GM19452 (cell line): ENCODE measurements around the gene BIK.

Experiments
- ATAC-seq: cut with Tn5 transposase; IDR thresholded peaks from one replicate; pipeline ENCODE4 v1.9.1; 2021; ENCODE audit not compliant: unreplicated experiment

BIK gene

DNA sequence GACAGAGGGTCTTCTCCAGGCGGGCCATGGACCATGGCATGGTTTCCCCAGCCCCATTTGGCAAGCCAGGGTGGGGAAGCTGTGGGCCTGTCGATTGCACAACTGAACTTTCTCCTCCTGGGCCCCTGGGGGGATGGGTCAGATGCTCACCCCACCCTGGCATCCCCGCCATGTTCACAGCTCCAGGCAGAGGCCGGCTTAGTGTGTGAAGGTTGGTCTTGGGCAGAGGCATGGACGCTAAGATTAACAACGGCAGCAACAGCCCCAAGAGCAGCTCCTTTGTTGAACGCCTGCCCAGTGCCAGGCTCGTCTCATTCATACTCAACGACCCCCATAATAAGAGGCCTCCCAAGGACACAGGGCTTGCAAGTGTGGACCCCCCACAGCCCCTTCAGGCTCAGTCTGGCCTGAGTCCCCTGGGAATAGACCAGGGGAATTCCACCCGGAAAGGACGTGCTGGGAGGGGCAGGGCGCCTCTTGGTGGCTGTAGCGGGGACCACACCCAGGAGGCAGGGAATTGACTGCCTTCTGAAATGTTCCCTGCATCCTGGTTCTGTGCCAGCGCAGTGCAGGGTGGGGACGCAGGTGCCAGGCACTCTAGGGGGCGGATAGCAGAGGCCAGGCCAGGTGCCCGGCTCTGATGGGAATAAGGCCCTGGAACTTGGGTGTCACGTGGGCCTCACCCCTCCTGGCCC, 49.1 kb downstream of the BIK start:
- no peak for ATAC-seq

DNA sequence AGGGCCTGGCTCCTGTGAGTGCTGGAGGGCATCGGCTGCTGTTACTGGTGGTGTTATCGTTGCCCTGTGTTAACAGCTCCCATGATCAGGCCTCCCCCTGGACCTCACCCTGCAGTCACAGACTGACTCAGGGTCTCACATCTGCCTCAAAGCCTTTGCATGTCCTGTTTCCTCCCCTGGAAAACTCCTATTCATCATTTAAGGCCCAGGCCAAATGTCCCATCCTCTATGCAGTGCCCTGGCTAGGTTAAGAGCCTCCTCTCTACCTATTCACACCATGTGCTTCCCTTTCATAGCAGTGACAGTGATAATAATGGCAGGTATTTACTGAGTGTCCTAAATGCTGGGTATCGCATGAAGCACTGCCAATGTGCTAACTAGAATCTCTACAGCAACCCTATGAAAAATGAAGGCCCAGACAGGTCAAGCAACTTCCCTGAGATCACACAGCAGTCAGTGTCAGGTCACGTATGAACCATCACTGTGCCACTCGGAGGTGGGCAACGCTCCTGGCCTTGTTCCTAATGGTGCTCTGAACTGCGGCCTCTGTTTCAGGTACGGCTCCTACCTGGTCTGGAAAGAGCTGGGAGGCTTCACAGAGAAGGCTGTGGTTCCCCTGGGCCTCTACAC, 50.1 kb downstream of the BIK start:
- no peak for ATAC-seq

DNA sequence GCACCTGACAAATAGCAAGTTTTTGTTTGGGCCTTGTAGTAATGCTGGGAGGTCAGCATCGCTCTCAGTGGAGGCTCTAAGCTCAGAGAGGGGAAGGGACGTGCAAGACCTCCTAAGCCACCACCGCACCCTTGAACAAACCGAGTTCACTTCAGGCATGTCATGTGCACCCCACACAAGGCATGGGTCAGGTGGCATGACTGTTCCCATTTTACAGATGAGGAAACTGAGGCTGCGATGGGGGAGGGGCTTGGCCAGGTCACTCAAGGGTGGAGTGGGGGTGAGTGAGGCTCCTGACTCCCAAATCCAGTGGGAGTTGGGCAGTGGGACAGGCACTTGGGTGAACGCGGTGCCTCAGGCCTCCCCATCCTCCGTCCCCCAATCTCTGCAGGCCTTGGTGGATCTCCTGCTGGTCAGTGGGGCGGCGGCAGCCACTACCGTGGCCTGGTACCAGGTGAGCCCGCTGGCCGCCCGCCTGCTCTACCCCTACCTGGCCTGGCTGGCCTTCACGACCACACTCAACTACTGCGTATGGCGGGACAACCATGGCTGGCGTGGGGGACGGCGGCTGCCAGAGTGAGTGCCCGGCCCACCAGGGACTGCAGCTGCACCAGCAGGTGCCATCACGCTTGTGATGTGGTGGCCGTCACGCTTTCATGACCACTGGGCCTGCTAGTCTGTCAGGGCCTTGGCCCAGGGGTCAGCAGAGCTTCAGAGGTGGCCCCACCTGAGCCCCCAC, 52.0 kb downstream of the BIK start:
- ATAC-seq, result no peak

DNA sequence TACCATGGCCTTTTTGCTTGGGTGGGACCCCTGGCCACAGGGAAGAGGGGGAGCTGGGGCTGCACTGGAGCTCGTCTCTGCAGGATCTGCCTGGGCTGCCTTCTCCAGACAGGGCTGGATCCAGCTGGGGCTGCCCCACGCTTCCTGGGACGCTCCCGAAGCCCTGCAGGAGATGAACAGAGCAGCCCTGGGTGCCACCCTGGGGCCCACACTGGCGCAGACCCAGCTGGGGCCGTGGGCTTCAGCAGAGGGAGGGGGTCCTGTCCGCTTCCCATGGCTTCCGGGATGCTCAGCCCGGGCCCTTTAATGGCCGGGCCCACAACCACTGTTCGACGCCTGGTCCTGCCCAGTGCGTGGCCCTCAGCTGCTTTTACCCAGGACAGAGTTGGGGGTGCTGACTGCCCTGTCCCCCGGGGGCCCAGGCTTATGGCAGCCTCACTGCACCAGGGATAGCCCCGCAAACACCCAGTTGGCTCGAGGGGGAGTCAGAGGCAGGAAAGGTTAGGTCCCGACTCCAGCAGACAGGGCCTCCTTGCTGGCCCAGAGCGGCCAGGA, 52.8 kb downstream of the BIK start:
- no peak for ATAC-seq

DNA sequence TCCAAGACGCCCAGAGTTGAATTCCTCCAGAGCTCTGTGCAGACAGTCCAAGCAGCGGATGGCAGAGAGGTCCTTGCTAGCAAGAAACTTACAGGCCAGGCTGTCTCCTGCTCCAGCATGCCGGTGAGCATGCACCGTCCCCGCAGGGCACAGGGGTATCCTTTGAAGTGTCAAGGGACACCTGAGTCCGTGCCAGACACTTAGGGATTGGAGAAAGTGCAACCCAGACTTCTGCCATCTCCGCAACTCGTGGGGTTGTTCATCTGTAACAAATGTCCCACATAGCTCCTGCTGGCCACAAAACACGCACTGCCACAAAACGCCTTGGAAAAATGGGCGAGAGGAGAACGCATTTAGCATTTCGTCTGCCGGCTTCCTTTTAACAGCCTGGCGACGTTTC, 54.1 kb downstream of the BIK start:
- no peak for ATAC-seq

DNA sequence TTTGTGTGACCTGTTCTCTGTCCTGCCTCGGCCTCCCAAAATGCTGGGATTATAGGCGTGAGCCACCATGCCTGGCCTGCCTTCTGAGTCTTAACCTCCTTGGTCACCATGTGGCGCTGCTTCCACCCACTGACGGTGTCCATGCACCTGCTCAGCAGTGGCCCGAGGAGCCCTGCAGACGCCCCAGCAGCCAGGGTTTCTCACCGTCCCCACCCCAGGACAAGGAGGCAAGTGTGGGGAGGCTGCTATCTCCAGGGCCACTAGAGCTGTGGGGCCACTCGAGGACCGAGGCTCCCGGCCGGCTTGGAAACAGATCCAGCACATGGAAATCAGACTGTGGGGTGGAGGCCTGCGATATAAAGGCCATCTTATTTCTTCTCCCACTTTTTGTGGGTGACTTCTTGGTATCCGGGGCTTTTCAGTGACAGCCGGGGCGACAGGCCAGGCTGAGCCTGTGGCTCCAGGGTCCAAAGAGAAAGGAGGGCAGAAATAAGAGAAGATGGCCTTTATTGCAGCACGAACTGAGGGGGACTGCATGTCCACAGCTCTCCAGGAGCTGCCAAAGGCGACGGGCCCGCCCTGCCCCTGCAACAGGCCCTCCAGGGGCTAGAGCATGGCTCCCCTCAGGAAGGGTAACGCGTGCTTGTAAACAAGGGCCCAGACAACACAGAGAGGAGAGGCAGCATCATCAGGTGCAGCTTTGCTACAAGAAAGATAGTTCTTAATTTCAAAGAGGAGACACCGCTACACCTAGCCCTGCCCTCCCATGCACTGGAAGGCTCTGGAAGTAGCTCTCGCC, 55.8 kb downstream of the BIK start:
- no peak for ATAC-seq

DNA sequence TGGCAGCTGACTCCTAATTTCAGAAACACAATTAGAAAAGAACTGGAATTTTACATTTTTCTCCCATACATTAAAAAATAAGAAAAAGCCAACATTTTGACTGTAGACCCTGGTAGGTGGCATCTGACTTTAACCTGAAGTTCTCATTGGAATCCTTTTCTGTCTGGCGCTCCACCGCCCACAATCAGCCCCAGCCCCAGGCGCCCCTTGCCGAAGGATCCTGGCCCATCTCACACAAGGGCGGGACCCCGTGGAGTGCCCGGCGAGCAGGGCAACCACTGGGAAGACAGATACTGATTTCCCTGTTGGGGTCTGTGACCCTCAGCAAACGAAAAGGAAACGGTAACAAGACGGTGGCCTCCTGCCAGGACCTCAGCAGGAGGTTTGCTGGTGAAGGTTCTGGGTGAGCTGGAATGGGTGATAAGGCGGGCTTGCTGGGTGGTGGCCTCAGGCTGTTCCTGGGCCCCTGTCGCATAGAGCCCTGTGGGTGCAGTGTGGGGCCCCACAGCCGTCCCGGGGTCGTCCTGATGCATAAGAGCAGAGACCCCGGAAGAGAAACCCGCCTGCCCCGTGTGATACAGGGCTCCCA, 56.5 kb downstream of the BIK start:
- ATAC-seq, result no peak

DNA sequence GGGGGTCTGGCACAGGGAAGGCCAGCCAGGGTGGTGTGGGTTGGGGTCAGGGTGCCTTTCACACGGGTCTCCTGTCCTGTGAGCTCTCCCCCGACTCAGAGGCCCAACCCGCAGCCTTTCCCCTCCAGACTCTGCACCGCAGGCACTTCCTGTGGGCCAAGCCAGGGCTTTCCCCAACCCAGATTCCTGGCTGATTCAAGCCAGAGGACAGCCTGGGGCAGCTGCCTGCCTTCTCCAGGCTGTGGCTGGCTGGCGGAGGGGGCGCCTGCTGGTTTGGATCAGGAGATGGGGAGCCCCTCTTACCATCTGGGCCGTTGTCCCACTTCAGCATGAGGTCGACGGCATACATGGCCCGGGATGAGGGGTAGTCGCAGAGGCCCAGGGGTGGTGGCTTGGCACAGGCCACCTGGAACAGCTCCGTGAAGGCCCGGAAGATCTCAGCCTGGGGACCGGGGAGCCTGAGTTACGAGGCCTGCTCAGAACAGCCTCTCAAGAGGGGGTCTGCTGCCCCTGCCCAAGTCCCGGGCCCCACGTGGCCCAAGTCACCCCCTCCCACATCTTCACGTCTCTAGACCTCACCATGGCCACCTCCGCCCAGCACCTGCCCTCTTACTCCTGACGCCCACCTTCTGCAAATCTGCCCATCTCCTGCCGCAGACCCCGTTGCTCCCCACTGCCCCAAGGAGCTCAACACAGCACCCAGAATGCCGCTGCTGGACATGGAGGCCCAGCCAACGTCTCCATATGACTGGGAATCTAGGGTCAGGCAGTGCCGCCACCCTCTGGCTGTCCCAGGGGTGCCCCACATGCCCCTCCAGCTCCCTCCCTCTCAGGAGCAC, 58.1 kb downstream of the BIK start:
- ATAC-seq, result no peak

DNA sequence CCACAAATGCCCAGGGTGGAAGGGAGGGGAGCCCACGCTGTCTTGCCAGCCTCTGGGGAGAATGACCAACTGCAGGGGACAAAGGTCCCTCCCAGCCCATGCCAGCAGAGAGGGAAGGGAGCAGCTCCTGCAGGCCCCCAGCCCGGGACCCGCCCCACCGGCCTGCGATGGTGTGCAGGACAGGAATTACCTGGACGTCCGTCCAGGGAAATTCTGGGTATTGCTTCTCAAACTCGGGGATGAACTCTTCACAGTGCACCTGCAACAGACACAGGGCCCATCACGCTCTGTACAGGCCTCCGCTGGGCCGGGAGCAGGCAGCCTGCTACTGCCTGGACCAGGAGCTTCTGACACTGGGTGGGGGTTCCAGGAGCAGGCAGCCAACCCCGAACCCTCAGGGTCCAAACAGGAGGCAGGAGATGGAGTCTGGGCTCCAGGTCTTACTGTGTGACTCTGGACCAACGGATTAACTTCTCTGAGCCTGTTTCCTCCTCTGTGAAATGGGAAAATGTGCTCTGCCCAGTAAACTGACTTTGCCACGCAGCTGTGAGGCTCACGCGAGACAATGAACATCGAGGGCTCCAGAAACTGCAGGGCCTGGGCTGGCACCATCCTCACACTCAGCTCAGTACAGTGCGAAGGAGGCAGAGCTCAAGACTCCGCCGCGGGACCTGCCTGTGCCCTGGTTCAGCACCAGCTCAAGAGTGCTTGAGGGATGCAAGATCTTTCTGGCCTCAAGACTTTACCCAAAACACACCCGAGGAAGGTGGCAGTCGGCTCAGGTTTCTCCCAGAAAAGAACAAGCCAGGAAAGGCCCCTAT, 59.0 kb downstream of the BIK start:
- no peak for ATAC-seq

DNA sequence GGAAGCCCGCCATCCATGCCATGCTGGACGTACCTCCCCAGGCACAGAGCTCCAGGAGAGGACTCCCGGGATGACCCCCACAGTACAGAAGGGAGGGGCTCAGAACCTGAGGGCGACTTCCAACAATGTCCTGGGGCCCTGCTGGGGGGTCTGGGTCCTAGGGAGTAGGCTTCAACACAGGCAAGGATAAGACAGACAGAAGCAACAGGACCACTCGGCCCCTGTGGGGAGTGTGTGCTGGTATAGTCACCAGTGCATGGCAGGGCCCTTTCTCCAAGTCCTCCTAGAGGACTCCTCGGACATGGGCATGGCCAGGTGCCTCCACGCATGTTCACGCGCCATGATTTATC, 59.6 kb downstream of the BIK start:
- ATAC-seq, result no peak

DNA sequence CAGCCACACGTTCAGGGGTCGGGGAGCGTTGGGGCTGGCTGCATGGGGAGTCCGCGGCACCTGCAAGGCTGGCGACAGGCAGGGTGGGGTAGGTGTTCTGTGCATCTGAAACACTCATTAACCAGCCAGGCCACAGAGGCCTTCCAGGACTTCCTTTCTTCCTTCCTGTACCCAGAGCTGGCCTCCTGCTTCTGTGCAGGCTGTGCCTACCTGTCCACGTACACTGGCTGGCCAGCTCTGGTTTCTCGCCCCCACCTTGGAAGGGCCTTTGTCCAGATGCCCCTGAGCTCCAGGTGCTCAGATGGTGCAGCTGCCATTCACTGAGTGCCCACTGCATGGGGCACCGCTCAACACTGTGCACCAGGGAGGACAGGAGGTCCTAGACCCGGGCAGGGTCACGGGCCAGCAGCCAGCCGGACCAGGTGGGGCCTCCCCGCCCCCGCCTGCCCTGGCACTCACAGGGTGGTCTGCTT, 60.5 kb downstream of the BIK start:
- no peak for ATAC-seq

DNA sequence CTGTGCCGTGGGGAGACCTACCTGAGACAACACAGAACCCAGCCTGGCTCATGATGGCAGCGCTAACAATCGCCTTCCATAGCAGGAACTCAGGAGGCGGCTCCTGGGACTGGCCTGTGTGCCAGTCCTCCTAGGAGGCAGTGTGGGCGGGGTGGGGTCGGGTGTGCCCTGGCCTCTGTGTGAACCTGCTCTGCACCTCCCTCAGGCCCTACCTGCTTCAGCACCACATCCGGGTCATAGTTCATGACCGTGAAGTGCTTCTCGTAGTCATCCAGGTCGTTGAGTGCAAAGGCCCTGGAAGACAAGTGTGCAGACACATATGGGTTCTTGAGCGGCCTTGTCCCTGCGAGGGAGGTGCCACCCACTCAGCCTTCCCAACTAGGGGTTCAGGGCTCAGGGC, 61.1 kb downstream of the BIK start:
- no peak for ATAC-seq

DNA sequence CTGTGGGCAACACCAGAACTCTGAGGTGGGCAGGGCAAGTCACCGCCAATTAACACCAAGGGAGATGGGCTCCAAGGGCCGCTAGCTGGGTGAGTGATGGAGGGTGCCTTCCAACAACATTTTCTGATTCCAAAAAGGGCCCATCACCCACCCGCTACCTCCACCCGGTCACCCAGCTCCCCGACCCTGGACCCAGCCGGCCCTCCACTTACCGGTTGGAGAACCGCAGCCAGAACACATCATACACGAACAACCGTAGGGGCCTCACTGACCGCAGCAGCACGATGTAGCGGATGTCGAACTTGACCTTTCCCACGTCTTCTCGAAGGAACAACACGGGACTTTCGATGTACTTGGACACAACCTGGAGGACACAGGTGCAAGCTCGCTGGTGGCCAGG, 61.6 kb downstream of the BIK start:
- no peak for ATAC-seq

DNA sequence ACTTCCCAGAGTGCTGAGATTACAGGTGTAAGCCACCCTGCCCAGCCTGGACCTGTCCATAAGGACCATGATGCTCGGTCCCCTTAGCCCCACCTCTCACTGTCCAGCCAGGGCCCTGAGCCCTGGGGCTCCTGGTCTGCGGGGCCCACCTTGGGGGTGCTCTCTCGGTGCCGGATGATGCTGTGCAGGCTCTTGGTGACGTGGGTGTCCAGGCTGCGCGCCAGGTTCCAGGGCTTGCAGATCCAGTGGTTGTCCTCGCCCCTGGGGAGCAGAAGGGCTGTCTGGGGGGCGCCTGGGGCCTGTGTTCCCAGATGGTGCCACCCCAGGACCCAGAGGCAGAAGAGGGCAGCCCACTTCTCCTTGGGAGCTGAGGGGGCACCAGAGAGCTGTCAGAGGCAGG, 63.0 kb downstream of the BIK start:
- no peak for ATAC-seq

DNA sequence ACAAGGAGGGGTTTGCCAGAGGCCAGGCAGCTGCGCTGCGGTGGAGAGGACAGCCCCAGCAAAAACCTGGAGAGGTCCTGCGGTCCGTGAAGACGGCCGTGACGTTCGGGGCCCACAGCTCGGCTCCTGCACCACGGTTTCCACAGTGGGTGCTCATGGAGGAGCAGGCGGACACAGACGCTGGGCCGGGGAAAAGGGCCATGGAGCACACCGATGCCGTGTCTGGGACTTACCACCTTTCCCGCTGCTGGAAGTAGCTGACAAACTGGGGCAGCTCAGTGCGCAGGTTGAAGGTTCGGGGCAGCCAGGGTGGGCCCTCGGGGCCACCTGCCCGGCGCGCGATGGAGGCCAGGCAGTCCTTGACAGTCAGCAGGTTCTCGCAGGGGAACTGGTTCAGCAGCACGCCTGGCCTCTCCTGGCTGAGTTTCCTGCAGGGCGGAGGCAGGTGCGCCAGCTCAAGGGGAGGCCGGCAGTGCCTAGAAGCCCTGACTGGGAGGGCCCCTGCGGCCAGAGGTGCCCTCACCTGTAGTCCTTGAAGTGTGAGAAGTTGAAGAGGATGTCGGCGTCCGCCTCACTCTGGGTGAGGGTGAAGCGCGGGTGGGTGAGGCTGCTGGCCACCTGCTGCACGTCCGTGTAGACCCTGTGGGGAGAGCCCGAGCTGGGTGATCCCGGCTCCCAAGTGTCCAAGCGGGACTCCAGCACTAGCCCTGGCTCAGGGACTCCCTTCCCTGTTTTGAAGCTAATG, 63.6 kb downstream of the BIK start:
- no peak for ATAC-seq

DNA sequence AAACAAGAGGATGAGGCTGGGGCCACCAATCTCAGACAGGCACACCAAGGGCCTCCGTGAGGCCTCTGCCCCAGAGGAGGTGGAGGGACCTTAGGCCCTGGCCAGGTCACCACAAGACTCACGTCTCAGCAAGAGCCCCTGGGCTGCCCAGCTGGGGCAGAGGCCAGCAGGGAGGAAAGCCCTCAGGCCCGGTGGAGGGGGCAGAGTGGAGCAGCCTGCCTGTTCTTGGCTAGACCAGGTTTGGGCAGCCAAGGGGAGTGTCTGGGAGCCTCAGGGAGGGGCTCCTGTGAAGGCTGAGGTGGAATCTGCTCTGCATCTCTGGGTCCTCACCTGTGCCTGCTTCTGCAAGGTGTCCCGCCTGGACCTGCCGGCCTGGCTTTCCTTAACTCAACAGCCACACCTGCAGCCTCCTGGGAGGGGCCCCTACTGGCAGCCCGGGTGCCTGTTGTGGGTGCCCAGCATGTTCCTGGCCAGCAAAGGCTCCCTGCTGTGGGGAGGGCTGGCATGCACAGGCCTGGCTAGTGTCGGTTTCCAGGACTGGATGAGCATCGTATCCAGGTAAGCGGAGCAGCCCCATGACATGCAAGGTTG, 64.5 kb downstream of the BIK start:
- ATAC-seq, result no peak

DNA sequence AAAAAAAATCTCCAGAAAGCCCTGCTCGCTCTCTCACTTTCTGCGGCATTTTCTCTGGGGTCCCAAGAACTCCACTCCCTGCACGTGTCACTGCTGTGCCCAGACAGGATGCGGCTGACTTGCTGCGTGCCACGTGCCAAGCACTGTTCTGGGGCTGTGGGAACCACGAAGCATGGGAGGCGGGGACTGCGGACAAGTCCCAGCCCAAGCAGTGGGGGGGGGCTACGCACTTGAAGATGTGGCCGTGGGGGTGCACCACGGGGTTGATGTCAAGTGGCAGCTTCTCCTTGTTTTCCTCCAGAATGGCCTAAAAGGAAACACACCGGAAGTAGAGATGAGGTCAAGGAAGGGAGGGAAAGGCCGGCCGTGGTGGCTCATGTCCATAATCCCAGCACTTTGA, 65.5 kb downstream of the BIK start:
- no peak for ATAC-seq

DNA sequence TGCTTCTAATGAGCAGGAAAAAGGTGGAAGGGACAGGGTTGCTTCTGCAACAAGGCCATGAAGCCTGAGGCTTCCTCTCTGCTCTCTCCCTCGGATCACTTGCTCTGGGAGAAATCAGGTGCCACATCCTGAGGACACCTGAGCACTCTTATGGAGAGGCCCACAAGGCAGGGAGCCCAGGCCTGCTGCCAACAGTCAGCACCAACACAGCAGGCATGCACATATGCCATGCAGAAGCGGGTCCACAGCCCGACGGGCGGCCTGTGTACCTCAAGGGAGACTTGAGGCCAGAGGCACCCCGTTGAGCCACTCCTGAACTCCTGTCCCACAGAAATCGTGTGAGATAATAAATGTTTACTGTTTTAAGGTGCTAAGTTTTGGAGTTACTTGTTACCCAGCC, 66.9 kb downstream of the BIK start:
- ATAC-seq, result no peak
